Lower lobe of right lung (tissue), 2 donors: Measurements from ENCODE around the gene DDX46. TPM values are rescaled to one million over a fixed set of nuclear protein-coding genes. Genes with fewer than 3 reads are reported as not detected.
"Not testable (repeated sequence)": the region's sequence is repeated elsewhere in the genome, so short reads cannot be mapped to it uniquely, and the experiment has no call there.

Source experiments
- ATAC-seq, 2 donors: fragments of 200-7000 bp; cut with Tn5 transposase; one replicate each; pipeline ENCODE4 v1.9.1; 2020 to 2022; ENCODE audit warnings: mild to moderate bottlenecking in 2 of 2, moderate library complexity in 2 of 2
- DNase-seq: peaks from one replicate; pipeline ENCODE4 v3.0.0-alpha.2; 2020
- H3K27ac ChIP-seq: fragments of 200-600 bp; one replicate; pipeline ENCODE4 v1.8.0; 2022
- H3K27me3 ChIP-seq: fragments of 200-600 bp; one replicate; pipeline ENCODE4 v1.8.0; 2022; ENCODE audit warnings: low read depth
- H3K36me3 ChIP-seq: fragments of 200-600 bp; one replicate; pipeline ENCODE4 v1.8.0; 2022; ENCODE audit warnings: mild to moderate bottlenecking
- H3K4me1 ChIP-seq: fragments of 200-600 bp; one replicate; pipeline ENCODE4 v1.8.0; 2022
- H3K4me3 ChIP-seq: fragments of 200-600 bp; one replicate; pipeline ENCODE4 v1.8.0; 2022; ENCODE audit warnings: mild to moderate bottlenecking
- H3K9me3 ChIP-seq: fragments of 200-600 bp; one replicate; pipeline ENCODE4 v1.8.0; 2022
- intact Hi-C: fragments of 100-400 bp; cut with DNase I; formaldehyde crosslinking; loops from one replicate; pipeline ENCODE4 v1.11.0; 2022
- total RNA-seq: library from RNA; stranded (reverse); fragmentation: NEBNext Ultra II Directional; extraction: Animal tissue kit (Norgen Biotek cat#: 25700); gene quantifications from one replicate; pipeline ENCODE4 v1.2.1, GENCODE V29; 2021
- TF ChIP-seq, protein P1 (sequence below): fragments of 200-600 bp; IDR thresholded peaks from one replicate; pipeline ENCODE4 v1.8.0; 2022; ENCODE audit warnings: antibody characterized with exemption, mild to moderate bottlenecking
- donor health status: DM: no; HTN: yes; CAD: no; lungs with severe emphysema.

DDX46 gene
- total RNA-seq, 1 donor from 2014 or later, result 43.3 TPM

DNA sequence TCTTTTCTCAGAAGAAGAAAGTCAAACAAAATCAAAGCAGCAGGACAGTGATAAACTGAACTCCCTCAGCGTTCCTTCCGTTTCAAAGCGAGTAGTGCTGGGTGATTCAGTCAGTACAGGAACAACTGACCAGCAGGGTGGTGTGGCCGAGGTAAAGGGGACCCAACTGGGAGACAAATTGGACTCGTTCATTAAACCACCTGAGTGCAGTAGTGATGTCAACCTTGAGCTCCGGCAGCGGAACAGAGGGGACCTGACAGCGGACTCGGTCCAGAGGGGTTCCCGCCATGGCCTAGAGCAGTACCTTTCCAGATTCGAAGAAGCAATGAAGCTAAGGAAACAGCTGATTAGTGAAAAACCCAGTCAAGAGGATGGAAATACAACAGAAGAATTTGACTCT, 17.5 kb upstream of the DDX46 start:
- ATAC-seq (no peak), DNase-seq (no peak)
- Histone ChIP-seq H3K9me3 (no peaks in the 10 kb centered on the region), H3K27ac (no peak overlapping the region), H3K36me3 (peaks cover 17% of the 10 kb centered on the region), H3K27me3 (no peaks in the 10 kb centered on the region), H3K4me3 (no peak overlapping the region), H3K4me1 (peaks cover 25% of the 10 kb centered on the region)
- intact Hi-C loops, result no loop called here
- TF ChIP-seq, protein P1, sequence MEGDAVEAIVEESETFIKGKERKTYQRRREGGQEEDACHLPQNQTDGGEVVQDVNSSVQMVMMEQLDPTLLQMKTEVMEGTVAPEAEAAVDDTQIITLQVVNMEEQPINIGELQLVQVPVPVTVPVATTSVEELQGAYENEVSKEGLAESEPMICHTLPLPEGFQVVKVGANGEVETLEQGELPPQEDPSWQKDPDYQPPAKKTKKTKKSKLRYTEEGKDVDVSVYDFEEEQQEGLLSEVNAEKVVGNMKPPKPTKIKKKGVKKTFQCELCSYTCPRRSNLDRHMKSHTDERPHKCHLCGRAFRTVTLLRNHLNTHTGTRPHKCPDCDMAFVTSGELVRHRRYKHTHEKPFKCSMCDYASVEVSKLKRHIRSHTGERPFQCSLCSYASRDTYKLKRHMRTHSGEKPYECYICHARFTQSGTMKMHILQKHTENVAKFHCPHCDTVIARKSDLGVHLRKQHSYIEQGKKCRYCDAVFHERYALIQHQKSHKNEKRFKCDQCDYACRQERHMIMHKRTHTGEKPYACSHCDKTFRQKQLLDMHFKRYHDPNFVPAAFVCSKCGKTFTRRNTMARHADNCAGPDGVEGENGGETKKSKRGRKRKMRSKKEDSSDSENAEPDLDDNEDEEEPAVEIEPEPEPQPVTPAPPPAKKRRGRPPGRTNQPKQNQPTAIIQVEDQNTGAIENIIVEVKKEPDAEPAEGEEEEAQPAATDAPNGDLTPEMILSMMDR, result no peak

DNA sequence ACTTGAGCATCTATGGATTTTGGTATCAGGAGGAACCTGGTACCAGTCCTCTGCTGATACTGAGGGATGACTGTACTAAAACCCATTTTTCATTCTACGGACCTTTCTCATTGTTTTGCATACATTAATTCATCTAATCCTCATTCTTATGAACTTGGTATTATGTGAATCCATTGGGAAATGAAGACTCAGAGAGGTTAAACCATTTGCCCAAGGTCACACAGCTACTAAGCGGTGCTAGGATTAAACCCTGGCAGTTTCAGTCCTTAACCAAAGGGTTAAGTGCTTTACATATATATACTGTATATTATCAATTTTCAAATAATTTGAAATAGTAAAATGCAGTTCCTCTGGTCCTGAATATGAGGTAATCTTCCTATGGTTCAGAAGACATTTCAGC, 16.4 kb upstream of the DDX46 start:
- TF ChIP-seq, protein P1, result no peak
- H3K4me1 ChIP-seq, result peaks cover 18% of the 10 kb centered on the region
- H3K9me3 ChIP-seq, result no peaks in the 10 kb centered on the region
- no peak for DNase-seq
- peaks cover 17% of the 10 kb centered on the region for H3K36me3 ChIP-seq
- no peak overlapping the region for H3K27ac ChIP-seq
- no peak for ATAC-seq
- H3K27me3 ChIP-seq, result no peaks in the 10 kb centered on the region
- H3K4me3 ChIP-seq, result no peak overlapping the region
- intact Hi-C loops, result no loop called here

DNA sequence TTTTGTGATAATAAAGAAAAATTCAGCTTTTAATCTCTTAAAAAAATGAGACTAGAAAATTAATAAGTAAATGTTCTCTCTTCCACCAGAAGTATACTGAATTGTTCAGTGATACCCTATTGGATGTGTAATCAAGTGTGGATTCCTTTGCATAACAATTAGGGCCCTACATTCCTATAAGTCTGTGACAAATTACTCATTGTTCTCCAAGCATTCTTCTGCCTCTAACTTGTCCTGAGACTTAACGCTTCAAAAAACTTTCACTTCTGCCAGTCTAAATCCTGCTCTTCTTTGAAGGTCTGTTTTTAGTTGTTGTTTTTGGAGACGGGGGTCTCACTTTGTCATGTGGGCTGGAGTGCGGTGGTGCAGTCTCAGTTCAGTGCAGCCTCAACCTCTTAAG, 9.2 kb upstream of the DDX46 start:
- H3K4me3 ChIP-seq, result no peak overlapping the region
- intact Hi-C loops, result no loop called here
- no peaks in the 10 kb centered on the region for H3K27me3 ChIP-seq
- DNase-seq (no peak), ATAC-seq (no peak)
- no peak overlapping the region for H3K27ac ChIP-seq
- peaks cover 31% of the 10 kb centered on the region for H3K36me3 ChIP-seq
- no peaks in the 10 kb centered on the region for H3K9me3 ChIP-seq
- H3K4me1 ChIP-seq, result no peaks in the 10 kb centered on the region
- TF ChIP-seq, protein P1, result no peak

DNA sequence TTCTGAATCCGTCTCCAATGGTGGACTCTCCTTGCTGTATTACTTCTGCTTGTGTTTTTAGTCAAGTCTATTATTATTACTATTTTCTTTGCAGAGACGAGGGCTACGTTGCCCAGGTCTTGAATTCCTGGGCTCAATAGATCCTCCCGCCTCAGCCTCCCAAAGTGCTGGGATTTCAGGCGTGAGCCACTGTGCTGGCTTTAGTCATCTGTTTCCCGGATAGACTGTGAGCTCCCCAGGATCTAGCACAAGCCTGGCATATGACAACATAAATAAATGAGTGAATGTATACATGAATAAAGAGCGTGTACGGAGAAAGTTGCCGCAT, 439 bp upstream of the DDX46 start:
- Histone ChIP-seq H3K4me3 (peak overlapping the region; percentile 93), H3K27ac (peak overlapping the region; percentile 81), H3K27me3 (no peaks in the 10 kb centered on the region), H3K36me3 (no peaks in the 10 kb centered on the region), H3K9me3 (no peaks in the 10 kb centered on the region), H3K4me1 (peaks cover 21% of the 10 kb centered on the region)
- intact Hi-C loops, result no loop called here
- DNase-seq (no peak), ATAC-seq (peak; percentile 48 to 53)
- TF ChIP-seq, protein P1, result no peak

DNA sequence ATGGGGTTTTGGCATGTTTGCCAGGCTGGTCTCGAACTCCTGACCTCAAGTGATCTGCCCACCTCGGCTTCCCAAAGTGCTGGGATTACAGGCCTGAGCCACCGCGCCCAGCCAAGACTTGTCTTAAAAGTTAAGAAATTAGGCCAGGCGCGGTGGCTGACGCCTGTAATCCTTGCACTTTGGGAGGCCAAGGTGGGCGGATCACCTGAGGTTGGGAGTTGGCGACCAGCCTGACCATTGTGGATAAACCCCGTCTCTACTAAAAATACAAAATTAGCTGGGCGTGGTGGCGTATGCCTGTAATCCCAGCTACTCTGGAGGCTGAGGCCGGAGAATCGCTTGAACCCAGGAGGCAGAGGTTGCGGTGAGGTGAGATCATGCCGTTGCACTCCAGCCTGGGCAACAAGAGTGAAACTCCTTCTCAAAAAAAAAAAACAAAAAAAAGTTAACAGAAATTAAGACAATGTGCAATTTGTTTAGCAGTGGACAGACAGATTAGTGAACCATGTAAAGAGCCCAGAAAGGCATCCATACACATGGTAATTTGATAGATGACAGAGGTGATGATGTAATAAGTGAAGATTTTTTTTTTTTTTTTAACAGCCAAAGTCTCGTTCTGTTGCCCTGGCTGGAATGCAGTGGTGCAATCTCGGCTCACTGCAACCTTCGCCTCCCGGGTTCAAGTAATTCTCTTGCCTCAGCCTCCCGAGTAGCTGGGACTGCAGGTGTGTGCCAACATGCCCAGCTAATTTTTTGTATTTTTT, 9.1 kb downstream of the DDX46 start:
- intact Hi-C loops, H3K4me3 ChIP-seq, ATAC-seq, DNase-seq, H3K27ac ChIP-seq, H3K9me3 ChIP-seq, H3K4me1 ChIP-seq, H3K27me3 ChIP-seq: not testable (repeated sequence)
- H3K36me3 ChIP-seq, result peaks cover 89% of the 10 kb centered on the region

DNA sequence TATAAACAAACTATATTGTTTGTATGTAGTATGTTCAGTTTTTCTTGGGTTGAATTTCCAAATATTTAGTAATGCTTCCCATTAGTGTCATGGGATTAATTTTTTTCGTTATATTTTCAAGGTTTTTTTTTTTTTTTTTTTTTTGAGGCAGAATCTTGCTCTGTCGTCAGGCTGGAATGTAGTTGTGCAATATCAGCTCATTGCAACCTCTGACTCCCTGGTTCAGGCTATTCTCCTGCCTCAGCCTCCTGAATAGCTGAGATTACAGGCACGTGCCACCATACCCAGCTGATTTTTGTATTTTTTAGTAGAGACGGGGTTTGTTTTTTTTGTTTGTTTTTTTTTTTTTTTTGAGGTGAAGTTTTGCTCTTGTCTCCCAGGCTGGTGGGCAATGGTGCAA, 10.6 kb downstream of the DDX46 start:
- H3K9me3 ChIP-seq, result no peaks in the 10 kb centered on the region
- DNase-seq, result no peak
- TF ChIP-seq, protein P1, result no peak
- no peak overlapping the region for H3K27ac ChIP-seq
- peaks cover 99% of the 10 kb centered on the region for H3K36me3 ChIP-seq
- H3K27me3 ChIP-seq, result no peaks in the 10 kb centered on the region
- H3K4me3 ChIP-seq, result no peak overlapping the region
- intact Hi-C loops, result no loop called here
- no peaks in the 10 kb centered on the region for H3K4me1 ChIP-seq
- no peak for ATAC-seq
